ENCODE results near the gene DLX1. TPM values are rescaled to one million over a fixed set of nuclear protein-coding genes. Genes with fewer than 3 reads are reported as not detected.

DLX1 gene
- total RNA-seq, 4 donors from 2014 or later: 0.23 to 1.4 (median 0.79) TPM

GRCh38 chr2:172084395-172084644 lies 987 bp upstream of the DLX1 start:
- TF ChIP-seq CTCF (IDR thresholded peaks at IDR 0.05) (no peak), POLR2A (IDR thresholded peaks at IDR 0.05) (no peak)
- no peak overlapping the region for H3K4me3 ChIP-seq (ENCODE audit: low read depth, poor library complexity, severe bottlenecking)
- 1 to 3% methylated on average over 15 to 17 of the region's 17 CpGs for WGBS, 2 donors
- intact Hi-C loops (cut with DNase I; ENCODE audit: low total_unique reads): no loop called here
- DNase-seq (ENCODE audit: low spot score in 2 of 2): peak in 1 of 2 donors; percentile 13

GRCh38 chr2:172084645-172085459 lies 455 bp upstream of the DLX1 start:
- peak; percentile 69 to 93 for DNase-seq (ENCODE audit: low spot score in 2 of 2)
- no peak for TF ChIP-seq POLR2A (IDR thresholded peaks at IDR 0.05)
- TF ChIP-seq CTCF (IDR thresholded peaks at IDR 0.05): no peak
- intact Hi-C loops (cut with DNase I; ENCODE audit: low total_unique reads): no loop called here
- peak overlapping the region; percentile 29 for H3K4me3 ChIP-seq (ENCODE audit: low read depth, poor library complexity, severe bottlenecking)
- WGBS, 2 donors: 1% methylated on average over 27 to 59 of the region's 76 CpGs

GRCh38 chr2:172086241-172087206 lies 1.2 kb downstream of the DLX1 start:
- no peak overlapping the region for H3K4me3 ChIP-seq (ENCODE audit: low read depth, poor library complexity, severe bottlenecking)
- peak in 1 of 2 donors; percentile 17 for DNase-seq (ENCODE audit: low spot score in 2 of 2)
- intact Hi-C loops (cut with DNase I; ENCODE audit: low total_unique reads): no loop called here
- no peak for TF ChIP-seq CTCF (IDR thresholded peaks at IDR 0.05)
- no peak for TF ChIP-seq POLR2A (IDR thresholded peaks at IDR 0.05)
- WGBS, 2 donors: 6 to 11% methylated on average over 40 to 54 of the region's 54 CpGs

- intact Hi-C loops (cut with DNase I; ENCODE audit: low total_unique reads): no loop called here
- TF ChIP-seq CTCF (IDR thresholded peaks at IDR 0.05) (no peak), POLR2A (IDR thresholded peaks at IDR 0.05) (no peak)
- no peak overlapping the region for H3K4me3 ChIP-seq (ENCODE audit: low read depth, poor library complexity, severe bottlenecking)
- DNase-seq (ENCODE audit: low spot score in 2 of 2): peak in 1 of 2 donors; percentile 8
- 11 to 23% methylated on average over 31 of the region's 31 CpGs for WGBS, 2 donors
Measured at GRCh38 chr2:172087207-172087779, 2.0 kb downstream of the DLX1 start.

GRCh38 chr2:172087780-172088244 lies 2.5 kb downstream of the DLX1 start:
- no peak overlapping the region for H3K4me3 ChIP-seq (ENCODE audit: low read depth, poor library complexity, severe bottlenecking)
- intact Hi-C loops (cut with DNase I; ENCODE audit: low total_unique reads): no loop called here
- 14 to 30% methylated on average over 16 to 23 of the region's 23 CpGs for WGBS, 2 donors
- peak in 1 of 2 donors; percentile 11 for DNase-seq (ENCODE audit: low spot score in 2 of 2)
- TF ChIP-seq POLR2A (IDR thresholded peaks at IDR 0.05) (no peak), CTCF (IDR thresholded peaks at IDR 0.05) (no peak)

Measured in lower leg skin (tissue), 4 donors.